Cardiac fibroblast (primary cell): ENCODE data around the gene IFT20.

Experiments used
- DNase-seq, 2 donors: peaks; one replicate each; pipeline versions ENCODE4 v3.0.0 to v3.0.0-alpha.2; 2010; ENCODE audit warnings: low read depth in 2 of 2
- H3K4me3 ChIP-seq, 2 donors: replicated peaks in 1 of 2; 1 replicate in 1 of 2; 2 replicates in 1 of 2; pipeline ENCODE4 v1.5.1; 2011; ENCODE audit warnings: low read depth in 2 of 2, low read length in 2 of 2, mild to moderate bottlenecking in 2 of 2, moderate library complexity in 1 of 2
- TF ChIP-seq, protein P1 (sequence below): IDR thresholded peaks from one replicate; pipeline ENCODE4 v1.5.1; 2011; ENCODE audit warnings: low read depth, mild to moderate bottlenecking, low read length, inconsistent platforms

The IFT20 gene

DNA sequence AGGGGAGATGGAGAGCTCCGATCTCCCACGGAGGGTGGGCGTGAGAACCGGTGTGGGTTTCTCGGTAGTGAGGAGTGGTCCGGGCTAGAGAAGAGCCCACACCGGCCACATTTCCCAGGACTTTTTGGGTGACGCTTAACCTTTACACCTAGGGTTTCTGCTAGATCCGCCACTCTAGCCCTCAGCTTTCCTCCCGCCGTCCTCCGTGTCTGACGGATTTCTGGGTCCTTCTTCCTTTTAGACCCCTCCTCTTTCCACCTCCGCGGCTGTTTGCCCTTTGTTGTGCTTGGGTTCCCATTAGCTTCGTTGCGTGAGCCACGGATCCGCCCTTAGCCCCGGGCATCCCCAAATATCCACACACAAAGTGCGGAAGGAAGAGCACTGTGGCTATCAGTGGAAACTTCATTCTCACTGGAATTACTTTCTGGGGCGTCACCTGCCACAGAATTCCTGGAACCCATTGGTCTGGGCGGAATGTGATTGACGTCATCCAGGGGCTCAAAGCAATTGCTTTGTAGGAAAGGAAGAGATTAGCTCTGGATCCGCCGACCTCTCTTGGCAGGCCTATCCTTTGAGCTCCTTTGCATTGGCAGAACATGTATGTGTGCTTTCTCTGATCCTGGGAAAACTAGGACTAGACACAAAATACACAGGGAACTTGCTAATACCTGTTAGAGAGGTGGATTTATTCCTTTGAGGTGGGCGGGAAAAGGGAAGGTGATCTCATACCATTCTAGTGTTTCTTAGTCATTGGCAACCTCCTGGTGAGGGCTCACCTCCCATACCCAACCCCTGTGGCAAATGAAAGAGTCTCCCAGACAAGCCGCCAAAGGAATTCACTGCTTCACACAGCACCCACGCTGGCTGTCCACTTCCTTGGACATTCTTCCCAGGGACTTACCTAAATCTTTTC lies 943 bp upstream of the IFT20 start:
- H3K4me3 ChIP-seq, result peak overlapping the region; percentile 94 to 97
- TF ChIP-seq, protein P1, sequence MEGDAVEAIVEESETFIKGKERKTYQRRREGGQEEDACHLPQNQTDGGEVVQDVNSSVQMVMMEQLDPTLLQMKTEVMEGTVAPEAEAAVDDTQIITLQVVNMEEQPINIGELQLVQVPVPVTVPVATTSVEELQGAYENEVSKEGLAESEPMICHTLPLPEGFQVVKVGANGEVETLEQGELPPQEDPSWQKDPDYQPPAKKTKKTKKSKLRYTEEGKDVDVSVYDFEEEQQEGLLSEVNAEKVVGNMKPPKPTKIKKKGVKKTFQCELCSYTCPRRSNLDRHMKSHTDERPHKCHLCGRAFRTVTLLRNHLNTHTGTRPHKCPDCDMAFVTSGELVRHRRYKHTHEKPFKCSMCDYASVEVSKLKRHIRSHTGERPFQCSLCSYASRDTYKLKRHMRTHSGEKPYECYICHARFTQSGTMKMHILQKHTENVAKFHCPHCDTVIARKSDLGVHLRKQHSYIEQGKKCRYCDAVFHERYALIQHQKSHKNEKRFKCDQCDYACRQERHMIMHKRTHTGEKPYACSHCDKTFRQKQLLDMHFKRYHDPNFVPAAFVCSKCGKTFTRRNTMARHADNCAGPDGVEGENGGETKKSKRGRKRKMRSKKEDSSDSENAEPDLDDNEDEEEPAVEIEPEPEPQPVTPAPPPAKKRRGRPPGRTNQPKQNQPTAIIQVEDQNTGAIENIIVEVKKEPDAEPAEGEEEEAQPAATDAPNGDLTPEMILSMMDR, result no peak
- peak; percentile 87 to 93 for DNase-seq

DNA sequence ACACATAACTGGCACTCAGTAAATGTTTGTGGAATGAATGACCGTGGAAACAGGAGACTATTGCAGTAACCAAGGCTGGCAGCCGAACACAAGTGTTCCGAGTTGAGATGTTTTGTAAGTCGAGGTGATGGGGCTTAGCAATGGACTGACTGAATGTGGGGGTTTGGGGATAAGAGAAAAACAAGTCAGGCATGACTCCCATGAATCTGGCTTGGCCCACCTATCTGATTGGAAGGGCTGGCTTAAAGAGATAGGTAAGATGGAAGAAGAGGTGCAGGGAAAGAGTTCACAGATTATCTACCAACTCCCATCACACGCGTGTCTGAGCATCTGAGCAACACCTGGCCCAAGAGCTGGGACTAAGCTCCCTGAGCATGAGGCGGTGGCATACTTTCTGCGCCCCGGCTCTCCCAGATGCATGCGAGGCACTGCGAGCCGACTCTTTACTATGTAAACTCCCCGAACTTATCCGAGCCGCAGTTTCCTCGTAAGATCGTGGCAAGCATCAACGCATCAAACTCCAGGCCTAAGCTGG lies 539 bp downstream of the IFT20 start:
- TF ChIP-seq, protein P1, result no peak
- peak overlapping the region; percentile 94 to 97 for H3K4me3 ChIP-seq
- no peak for DNase-seq

DNA sequence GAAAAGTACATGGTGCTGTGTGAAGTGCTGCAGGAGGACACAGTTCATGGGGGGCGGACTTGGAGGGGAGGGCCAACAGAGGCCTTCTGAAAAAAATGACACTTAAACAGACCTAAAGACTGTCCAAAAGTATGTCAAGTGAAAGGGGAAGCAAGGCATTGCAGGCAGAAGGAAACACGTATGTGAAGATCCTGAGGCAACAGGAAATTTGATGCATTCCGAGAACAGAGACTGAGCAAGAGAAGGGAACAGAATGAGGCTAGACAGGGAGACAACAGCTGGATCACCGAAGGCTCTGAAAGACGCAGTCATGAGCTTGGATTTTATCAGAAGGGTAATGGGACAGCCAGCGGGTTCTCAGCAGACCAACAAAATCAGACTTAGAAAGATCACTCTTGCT lies 1.1 kb downstream of the IFT20 start:
- TF ChIP-seq, protein P1, result no peak
- peak overlapping the region; percentile 94 to 97 for H3K4me3 ChIP-seq
- DNase-seq, result peak; percentile 41 to 52

DNA sequence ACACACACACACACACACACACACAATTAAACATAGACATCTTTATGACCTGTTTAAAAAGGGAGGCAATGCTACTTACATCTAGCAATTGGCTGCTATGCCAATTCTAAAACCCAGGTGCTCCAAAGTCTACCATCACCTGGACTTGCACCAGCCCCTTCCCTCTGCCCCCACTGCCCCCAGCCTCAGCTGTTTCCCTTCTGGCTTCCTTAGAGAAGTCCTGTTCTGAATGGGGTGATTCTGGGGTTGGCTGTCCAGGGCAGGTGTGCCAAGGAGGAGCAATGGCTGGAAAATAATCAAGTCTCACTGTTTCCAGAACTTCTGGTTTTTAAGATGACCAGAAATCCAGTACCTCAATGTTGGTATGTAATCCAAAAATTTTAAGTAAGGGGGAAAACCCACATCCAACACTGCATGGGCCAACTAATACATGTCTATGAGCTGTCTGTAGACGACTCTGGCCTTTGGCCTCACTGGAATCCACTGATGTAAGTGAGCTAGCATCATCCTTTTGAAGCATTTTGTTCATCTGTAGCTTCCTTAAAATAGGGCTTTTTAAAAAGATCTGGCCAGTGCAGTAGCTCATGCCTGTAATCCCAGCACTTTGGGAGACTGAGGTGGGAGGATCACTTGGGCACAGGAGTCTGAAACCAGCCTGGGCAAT lies 2.1 kb downstream of the IFT20 start:
- peak in 1 of 2 donors; percentile 35 for DNase-seq
- no peak overlapping the region for H3K4me3 ChIP-seq
- TF ChIP-seq, protein P1, result no peak

DNA sequence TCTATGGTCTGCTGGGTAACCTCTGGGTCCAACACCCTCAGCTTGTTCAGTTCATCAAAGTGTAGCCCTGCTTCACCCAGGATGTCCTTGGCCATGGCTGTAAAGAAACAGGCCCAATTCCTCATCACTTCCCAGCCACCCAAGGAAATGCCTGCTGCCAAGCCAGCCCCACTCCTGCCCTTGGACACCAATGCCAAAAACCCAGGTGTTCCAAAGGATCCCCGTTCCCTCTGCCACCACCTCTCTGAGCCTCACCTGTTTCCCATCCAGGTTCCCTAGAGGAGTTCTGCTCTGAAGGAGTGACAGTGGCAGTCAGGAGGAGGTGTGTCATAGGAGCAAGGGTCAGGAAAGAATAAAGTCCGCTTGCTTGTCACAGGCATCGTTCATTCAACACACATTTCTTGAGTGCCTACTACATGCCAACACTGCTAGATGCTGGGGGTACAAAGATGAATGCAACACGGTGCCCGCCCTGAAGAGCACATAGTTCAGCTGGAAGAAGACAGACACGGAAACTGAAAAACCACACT lies 3.3 kb downstream of the IFT20 start:
- H3K4me3 ChIP-seq, result no peak overlapping the region
- no peak for DNase-seq
- TF ChIP-seq, protein P1, result no peak

DNA sequence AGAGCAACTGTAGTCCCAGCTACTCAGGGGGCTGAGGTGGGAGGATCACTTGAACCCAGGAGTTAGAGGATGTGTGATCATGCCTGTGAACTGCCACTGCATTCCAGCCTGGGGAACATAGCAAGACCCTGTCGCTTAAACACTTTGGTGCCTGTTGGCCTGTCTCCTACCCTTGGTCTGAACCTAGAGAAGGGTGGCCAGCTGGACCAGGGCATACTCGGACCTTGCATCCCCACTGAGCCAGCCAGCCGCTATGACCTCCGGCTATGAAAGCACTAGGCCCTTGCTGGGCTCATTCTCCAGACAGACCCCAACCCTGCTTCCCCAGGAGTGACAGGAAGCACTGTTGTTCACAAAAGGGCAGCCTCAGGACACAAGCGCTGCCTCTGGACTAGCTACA lies 4.6 kb downstream of the IFT20 start:
- no peak overlapping the region for H3K4me3 ChIP-seq
- TF ChIP-seq, protein P1, result no peak
- DNase-seq, result no peak
